SH-SY5Y (cell line): ENCODE data around the gene RAP1GAP.

Source experiments
- GATA2 ChIP-seq: IDR thresholded peaks from 2 replicates; pipeline ENCODE4 v1.6.1; 2011; ENCODE audit warnings: mild to moderate bottlenecking, low read depth, low read length
- GATA3 ChIP-seq: IDR thresholded peaks from 2 replicates; pipeline ENCODE4 v1.6.1; 2011; ENCODE audit warnings: low read depth, mild to moderate bottlenecking, low read length, moderate library complexity

GRCh38 chr1:21552715-21553114 lies 116.4 kb downstream of the RAP1GAP start:
- TF ChIP-seq GATA3 (no peak), GATA2 (no peak)
